ENCODE data around the gene SF1.

SF1 gene

DNA sequence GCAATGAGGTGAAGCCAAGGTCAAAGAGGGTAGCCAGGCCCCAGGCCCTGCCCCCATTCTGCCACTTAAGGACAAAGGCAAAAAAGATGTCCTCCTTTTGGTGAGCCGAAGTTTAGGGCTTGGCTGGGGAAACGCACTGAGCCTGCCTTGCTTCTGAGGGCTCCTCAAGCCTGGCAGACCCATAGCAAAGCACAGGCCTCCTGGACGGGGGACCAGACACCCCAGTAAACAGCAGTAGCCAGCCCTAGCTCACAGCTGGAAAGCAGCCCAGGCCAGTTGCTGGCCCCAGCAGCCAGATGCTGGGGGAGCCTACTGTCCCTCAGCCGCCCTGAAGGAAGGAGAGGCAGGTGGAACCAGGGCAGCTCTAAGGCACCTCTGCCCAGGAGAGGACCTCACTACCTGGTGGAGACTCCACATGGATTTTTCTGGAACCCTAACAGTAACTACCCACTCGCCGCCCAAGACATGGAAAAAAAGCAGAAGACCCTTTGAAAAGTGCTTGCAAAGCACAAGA, 14.8 kb downstream of the SF1 start:
- no peak for DNase-seq (ENCODE audit: low read depth)
- TF ChIP-seq, protein P1, sequence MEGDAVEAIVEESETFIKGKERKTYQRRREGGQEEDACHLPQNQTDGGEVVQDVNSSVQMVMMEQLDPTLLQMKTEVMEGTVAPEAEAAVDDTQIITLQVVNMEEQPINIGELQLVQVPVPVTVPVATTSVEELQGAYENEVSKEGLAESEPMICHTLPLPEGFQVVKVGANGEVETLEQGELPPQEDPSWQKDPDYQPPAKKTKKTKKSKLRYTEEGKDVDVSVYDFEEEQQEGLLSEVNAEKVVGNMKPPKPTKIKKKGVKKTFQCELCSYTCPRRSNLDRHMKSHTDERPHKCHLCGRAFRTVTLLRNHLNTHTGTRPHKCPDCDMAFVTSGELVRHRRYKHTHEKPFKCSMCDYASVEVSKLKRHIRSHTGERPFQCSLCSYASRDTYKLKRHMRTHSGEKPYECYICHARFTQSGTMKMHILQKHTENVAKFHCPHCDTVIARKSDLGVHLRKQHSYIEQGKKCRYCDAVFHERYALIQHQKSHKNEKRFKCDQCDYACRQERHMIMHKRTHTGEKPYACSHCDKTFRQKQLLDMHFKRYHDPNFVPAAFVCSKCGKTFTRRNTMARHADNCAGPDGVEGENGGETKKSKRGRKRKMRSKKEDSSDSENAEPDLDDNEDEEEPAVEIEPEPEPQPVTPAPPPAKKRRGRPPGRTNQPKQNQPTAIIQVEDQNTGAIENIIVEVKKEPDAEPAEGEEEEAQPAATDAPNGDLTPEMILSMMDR (conservative IDR thresholded peaks at IDR 0.05; ENCODE audit: low read length), result no peak
- no peak overlapping the region for H3K4me3 ChIP-seq (ENCODE audit: low read length)

DNA sequence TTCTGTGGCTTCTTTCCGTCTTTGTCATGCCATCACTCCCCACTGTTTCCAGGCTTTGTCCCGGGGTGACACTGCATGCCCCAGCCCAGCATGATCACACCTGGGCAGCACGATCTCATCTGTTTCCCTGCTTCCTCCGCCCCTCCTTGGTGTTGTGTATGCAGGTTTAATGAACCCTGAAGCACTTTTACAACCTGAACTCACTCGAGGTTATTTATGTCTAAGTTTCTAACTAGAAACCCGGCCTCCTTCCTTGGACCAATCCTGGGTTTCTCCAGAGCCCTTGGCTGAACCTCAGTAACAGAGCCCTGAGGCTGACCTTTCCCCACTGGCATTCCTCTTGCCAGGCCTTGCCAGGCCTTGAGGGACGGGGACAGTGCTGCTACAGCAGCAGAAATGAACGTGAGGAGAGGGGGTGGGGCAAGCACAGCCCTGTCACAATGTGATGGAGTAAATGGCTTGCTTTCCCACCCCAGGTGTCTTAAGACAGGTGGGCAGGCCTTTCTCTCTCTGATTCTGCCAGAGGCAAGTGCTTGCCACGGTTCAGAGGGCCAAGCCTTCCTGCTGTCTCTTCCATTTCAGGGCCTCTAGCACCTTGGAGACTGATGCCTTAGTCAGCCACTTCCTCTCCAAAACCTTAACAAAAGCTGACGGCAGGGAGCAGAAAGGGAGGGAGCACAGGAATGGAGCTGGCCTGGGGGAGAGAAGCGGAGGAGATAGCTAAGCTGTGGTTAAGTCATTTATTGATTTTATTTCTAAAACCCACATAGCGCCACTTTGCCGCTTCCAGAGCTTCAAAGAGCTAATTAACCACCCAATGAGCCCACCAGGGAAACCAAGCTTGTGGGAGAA, 15.4 kb downstream of the SF1 start:
- no peak overlapping the region for H3K4me3 ChIP-seq (ENCODE audit: low read length)

DNA sequence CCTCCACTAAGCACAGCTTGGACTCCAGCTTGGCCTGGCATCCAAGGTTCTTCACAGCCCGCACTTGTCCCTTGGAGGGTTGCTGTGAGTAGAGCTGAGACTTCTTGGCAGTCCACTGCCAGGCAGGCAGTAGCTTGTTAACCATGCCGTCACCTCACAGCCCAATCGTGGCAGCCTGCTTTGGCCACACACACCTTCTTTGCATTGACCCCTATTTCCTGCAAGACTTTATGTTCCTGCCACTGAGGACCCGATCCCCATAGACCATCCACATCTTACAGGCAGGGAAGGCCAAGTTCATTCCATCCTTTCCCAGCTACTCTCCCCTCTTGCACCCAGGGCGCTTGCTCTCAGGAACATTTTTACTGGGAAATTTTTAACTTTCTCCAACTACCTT, 16.1 kb downstream of the SF1 start:
- DNase-seq (ENCODE audit: low read depth), result no peak
- TF ChIP-seq, protein P1 (conservative IDR thresholded peaks at IDR 0.05; ENCODE audit: low read length), result no peak
- H3K4me3 ChIP-seq (ENCODE audit: low read length), result no peak overlapping the region

More for the DNA sequence above, 15.4 kb downstream of the SF1 start:
- DNase-seq (ENCODE audit: low read depth), result peak; percentile 33
- TF ChIP-seq, protein P1 (conservative IDR thresholded peaks at IDR 0.05; ENCODE audit: low read length), result no peak

DNA sequence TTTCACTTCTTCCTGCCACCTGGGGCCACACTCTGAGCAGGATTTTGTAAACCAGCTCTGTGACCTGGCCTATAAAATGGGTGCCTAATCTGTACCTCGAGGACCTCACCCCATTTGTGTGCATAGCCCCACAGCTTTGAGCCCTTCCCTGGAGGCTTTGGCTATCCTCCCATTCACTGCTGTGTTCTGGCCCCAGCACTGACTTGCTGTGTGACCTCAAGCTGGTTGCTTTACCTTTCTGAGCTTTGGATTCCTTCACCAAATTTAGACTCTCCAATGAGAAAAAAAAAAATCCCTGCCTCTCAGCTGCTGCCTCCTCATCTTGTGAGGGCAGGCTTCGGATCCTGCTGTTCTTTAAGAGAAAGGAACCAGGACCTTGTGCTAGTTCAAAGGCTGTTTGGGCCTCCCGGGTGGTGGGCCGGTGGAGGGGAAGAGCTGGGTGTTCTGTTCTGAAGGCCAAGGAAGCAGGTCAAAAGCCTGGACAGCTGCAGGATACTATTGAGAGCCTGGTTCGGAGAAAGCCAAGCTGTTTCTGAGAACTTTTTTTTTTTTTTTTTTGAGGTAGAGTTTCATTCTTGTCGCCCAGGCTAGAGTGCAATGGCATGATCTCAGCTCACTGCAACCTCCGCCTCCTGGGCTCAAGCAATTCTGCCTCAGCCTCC, 17.5 kb downstream of the SF1 start:
- TF ChIP-seq, protein P1 (conservative IDR thresholded peaks at IDR 0.05; ENCODE audit: low read length), result no peak
- no peak overlapping the region for H3K4me3 ChIP-seq (ENCODE audit: low read length)
- DNase-seq (ENCODE audit: low read depth), result no peak

DNA sequence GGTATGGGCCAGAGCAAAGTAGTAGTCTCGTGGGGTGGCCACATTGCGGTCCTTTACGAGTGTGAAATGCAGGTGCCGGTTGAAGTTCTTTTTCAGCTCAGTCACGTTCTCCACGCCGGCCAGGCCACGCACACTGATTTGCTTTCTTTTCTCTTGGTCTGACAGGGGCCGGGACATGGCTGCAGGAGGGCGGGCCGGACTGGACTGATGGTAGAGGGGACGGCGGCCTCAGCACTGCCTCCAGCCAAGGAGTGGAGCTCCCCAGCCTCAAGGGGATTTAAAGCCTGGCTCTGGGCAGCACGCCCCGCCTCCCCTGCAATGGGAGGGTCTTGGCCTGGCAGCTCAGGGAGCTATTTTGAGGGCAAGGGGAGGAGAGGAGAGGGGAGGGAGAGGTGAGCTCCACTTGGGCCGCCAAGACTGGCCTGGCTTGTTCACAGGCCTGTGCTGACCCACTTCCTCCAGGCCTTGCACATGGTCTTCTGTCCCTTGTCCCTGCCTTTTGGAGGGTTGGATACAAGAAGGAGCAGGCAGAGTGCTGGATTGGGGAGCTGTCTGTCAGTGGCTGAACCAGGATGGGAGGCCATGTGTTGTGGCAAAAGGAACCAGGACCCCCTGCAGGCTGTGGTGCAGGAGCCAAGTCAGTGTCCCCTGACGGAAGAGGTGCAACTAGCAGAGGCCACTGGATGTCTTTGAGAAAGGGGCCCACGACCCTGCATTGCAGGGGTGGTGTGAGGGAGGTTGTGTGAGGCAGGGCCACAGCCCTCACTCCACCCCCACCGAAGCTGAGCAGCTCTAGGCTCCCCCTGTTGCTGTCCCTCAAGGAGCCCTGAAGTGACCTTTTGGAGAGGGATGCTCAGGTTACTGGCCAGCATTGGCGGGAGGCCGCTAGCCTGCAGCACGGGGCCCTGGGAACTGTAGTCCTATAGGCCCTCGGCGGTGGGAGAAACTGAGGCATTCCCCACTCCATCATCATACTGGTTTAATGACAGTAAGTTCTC, 18.3 kb downstream of the SF1 start, which contains the start of gene PYGM:
Gene PYGM (minus strand): TSS at position 253 of the 998 bp plus-strand sequence. CDS start 76 bp downstream, at position 177.
- no peak for DNase-seq (ENCODE audit: low read depth)
- H3K4me3 ChIP-seq (ENCODE audit: low read length), result no peak within 1 kb of the TSS
- TF ChIP-seq, protein P1 (conservative IDR thresholded peaks at IDR 0.05; ENCODE audit: low read length), result no peak

DNA sequence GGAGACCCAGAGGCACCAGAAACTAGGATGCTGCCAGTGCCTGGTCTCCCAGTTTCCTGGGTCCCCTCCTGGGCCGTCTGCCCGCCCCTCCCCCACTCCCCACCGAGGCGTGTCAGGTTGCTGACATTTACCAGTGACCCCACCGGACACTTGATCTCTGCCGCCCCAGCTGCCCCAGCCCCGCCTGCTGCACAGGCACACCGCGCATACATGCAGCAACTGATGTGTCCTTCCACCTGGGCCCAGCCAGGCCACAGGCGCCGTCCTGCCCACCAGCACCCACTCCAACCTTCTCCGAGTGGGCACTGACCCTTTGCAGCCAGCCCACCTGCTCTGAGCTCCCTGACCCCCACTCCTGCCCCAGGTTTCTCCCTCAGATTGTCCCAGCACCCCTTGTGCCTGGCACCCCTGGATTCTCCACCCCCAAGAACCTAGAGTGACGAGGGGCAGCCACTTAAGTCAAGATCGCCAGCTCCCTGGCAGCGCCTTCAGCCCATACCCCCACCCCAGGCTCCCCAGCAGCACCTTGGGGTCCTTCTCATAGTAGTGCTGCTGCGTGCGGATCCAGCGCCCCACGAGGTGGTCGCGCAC, 19.1 kb downstream of the SF1 start:
- no peak overlapping the region for H3K4me3 ChIP-seq (ENCODE audit: low read length)
- TF ChIP-seq, protein P1 (conservative IDR thresholded peaks at IDR 0.05; ENCODE audit: low read length), result no peak
- DNase-seq (ENCODE audit: low read depth), result no peak
